Daoy (cell line): ENCODE results near the gene VRK1. TPM values are rescaled to one million over a fixed set of nuclear protein-coding genes. Genes with fewer than 3 reads are reported as not detected.
"Not testable (repeated sequence)": the region's sequence is repeated elsewhere in the genome, so short reads cannot be mapped to it uniquely, and the experiment has no call there.

Experiments
- DNase-seq: peaks from one replicate; pipeline ENCODE4 v3.0.0-alpha.2; 2015; ENCODE audit warnings: low read depth
- total RNA-seq: library from RNA; depleted of rRNA; stranded (reverse); fragments of >200 nt; shearing (Covaris generic); gene quantifications from 2 replicates; pipeline ENCODE4 v1.2.3, GENCODE V29; 2014

VRK1 gene
- total RNA-seq, 1 experiment from 2014 or later: 146 TPM

GRCh38 chr14:96881713-96882112 is 84.5 kb downstream of the VRK1 start:
- DNase-seq: no peak

GRCh38 chr14:96883974-96884373 is 86.8 kb downstream of the VRK1 start:
- not testable (repeated sequence) for DNase-seq

- no peak for DNase-seq
Measured at GRCh38 chr14:96888158-96888557, 91.0 kb downstream of the VRK1 start.

- DNase-seq: peak; percentile 8
Measured at GRCh38 chr14:96888593-96888992, 91.4 kb downstream of the VRK1 start.

- no peak for DNase-seq
Measured at GRCh38 chr14:96889091-96889490, 91.9 kb downstream of the VRK1 start.

- DNase-seq: no peak
Measured at GRCh38 chr14:96893966-96894622, 96.9 kb downstream of the VRK1 start.

- no peak for DNase-seq
Measured at GRCh38 chr14:96894966-96895365, 97.8 kb downstream of the VRK1 start.

- DNase-seq: no peak
Measured at GRCh38 chr14:96895658-96896271, 98.6 kb downstream of the VRK1 start.

GRCh38 chr14:96897184-96897583 is 100.0 kb downstream of the VRK1 start:
- no peak for DNase-seq

GRCh38 chr14:96901227-96901626 is 104.0 kb downstream of the VRK1 start:
- no peak for DNase-seq

- no peak for DNase-seq
Measured at GRCh38 chr14:96902004-96902403, 104.8 kb downstream of the VRK1 start.

- DNase-seq: no peak
Measured at GRCh38 chr14:96903444-96904023, 106.4 kb downstream of the VRK1 start.

- no peak for DNase-seq
Measured at GRCh38 chr14:96904201-96904600, 107.0 kb downstream of the VRK1 start.

GRCh38 chr14:96905065-96905464 is 107.9 kb downstream of the VRK1 start:
- DNase-seq: no peak

- no peak for DNase-seq
Measured at GRCh38 chr14:96905825-96906224, 108.6 kb downstream of the VRK1 start.

GRCh38 chr14:96906434-96906833 is 109.3 kb downstream of the VRK1 start:
- no peak for DNase-seq

GRCh38 chr14:96909841-96910364 is 112.7 kb downstream of the VRK1 start:
- no peak for DNase-seq

- no peak for DNase-seq
Measured at GRCh38 chr14:96911499-96912149, 114.4 kb downstream of the VRK1 start.

GRCh38 chr14:96914571-96915128 is 117.5 kb downstream of the VRK1 start:
- DNase-seq: no peak

GRCh38 chr14:96915478-96915877 is 118.3 kb downstream of the VRK1 start:
- no peak for DNase-seq

- DNase-seq: no peak
Measured at GRCh38 chr14:96916751-96917150, 119.6 kb downstream of the VRK1 start.

GRCh38 chr14:96917442-96917963 is 120.3 kb downstream of the VRK1 start:
- no peak for DNase-seq
